HUES48 (cell line): ENCODE results near the gene MYO1E.
A peak's percentile ranks its signal among the peaks of the same experiment; 100 is the strongest.
"Not testable (repeated sequence)": the region's sequence is repeated elsewhere in the genome, so short reads cannot be mapped to it uniquely, and the experiment has no call there.

Source experiments
- H3K27ac ChIP-seq: one replicate; pipeline ENCODE4 v1.7.0; 2013; ENCODE audit warnings: low read depth, low read length, inconsistent platforms
- H3K27me3 ChIP-seq: 2 replicates; pipeline ENCODE4 v1.6.1; 2013; ENCODE audit warnings: mild to moderate bottlenecking, low read length; ENCODE audit not compliant: control insufficient read depth, insufficient read depth
- H3K36me3 ChIP-seq: 2 replicates; pipeline ENCODE4 v1.6.1; 2013; ENCODE audit warnings: low read length; ENCODE audit not compliant: control insufficient read depth, insufficient read depth
- H3K4me1 ChIP-seq: 2 replicates; pipeline ENCODE4 v1.6.1; 2013; ENCODE audit warnings: mild to moderate bottlenecking, low read length; ENCODE audit not compliant: control insufficient read depth, insufficient read depth
- H3K4me3 ChIP-seq: 2 replicates; pipeline ENCODE4 v1.5.1; 2013; ENCODE audit warnings: mild to moderate bottlenecking, low read depth, low read length
- H3K9ac ChIP-seq: 2 replicates; pipeline ENCODE4 v1.6.1; 2013; ENCODE audit warnings: mild to moderate bottlenecking, low read depth, low read length, moderate library complexity
- H3K9me3 ChIP-seq: 2 replicates; pipeline ENCODE4 v1.6.1; 2013; ENCODE audit warnings: low read length; ENCODE audit not compliant: control insufficient read depth, insufficient read depth

MYO1E gene

DNA sequence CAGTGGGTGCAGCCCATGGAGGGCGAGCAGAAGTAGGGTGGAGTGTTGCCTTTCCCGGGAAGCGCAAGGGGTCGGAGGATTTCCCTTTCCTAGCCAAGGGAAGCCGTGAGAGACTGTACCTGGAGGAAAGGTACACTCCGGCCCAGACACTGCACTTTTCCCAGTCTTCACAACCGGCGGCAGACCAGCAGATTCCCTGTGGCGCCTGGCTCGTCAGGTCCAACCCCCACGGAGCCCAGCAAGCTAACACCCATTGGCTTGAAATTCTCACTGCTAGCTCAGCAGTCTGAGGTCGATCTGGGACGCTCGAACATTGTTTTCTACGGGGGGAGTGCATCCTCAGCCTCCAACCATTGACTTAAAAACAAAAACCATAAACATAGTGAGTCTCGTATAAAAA is 241.2 kb downstream of the MYO1E start:
- Histone ChIP-seq H3K27ac (no peak overlapping the region), H3K9me3 (peaks cover 3% of the 10 kb centered on the region; the same call in 1 of the 2 replicates), H3K4me3 (no peak overlapping the region), H3K36me3 (peaks cover 73% of the 10 kb centered on the region), H3K4me1 (no peaks in the 10 kb centered on the region), H3K9ac (no peak overlapping the region), H3K27me3 (no peaks in the 10 kb centered on the region)

DNA sequence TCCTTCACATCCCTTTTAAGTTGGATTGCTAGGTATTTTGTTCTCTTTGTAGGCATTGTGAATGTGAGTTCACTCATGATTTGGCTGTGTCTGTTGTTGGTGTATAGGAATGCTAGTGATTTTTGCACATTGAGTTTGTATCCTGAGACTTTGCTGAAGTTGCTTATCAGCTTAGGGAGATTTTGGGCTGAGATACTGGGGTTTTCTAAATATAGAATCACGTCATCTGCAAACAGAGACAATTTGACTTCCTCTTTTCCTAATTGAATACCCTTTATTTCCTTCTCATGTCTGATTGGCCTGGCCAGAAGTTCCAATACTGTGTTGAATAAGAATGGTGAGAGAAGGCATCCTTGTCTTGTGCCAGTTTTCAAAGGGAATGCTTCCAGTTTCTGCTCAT is 245.4 kb downstream of the MYO1E start:
- not testable (repeated sequence) for H3K4me3 ChIP-seq

GRCh38 chr15:59125683-59126082 is 247.0 kb downstream of the MYO1E start:
- H3K4me1 ChIP-seq, H3K9me3 ChIP-seq, H3K4me3 ChIP-seq, H3K9ac ChIP-seq, H3K27ac ChIP-seq, H3K27me3 ChIP-seq: not testable (repeated sequence)
- peaks cover 60% of the 10 kb centered on the region for H3K36me3 ChIP-seq

More for the DNA sequence above, 245.4 kb downstream of the MYO1E start:
- not testable (repeated sequence) for H3K9ac ChIP-seq, H3K4me1 ChIP-seq, H3K27ac ChIP-seq, H3K27me3 ChIP-seq, H3K9me3 ChIP-seq
- peaks cover 70% of the 10 kb centered on the region for H3K36me3 ChIP-seq

DNA sequence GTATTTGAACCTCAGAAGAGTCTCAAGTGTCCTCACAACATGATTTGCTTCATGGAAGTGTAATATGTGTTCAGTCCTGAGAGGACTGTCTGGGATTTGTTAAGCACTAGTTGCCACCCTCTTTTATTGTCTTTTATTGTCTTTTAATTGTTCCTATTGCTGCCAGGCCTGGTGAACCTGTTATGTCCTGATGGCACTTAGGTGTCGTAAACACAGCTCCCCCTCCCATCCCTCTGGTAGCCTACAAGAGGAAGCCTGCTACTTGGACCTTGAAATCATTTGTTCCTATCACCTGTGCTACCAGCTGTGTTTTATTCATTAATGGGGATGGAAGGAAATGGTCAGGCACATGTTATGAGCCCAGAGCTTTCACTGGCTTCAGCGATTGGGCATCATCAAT is 248.4 kb downstream of the MYO1E start:
- Histone ChIP-seq H3K4me1 (no peaks in the 10 kb centered on the region), H3K9me3 (no peaks in the 10 kb centered on the region; the same call in 1 of the 2 replicates), H3K36me3 (peaks cover 64% of the 10 kb centered on the region), H3K4me3 (no peak overlapping the region), H3K9ac (no peak overlapping the region), H3K27ac (no peak overlapping the region), H3K27me3 (no peaks in the 10 kb centered on the region)

DNA sequence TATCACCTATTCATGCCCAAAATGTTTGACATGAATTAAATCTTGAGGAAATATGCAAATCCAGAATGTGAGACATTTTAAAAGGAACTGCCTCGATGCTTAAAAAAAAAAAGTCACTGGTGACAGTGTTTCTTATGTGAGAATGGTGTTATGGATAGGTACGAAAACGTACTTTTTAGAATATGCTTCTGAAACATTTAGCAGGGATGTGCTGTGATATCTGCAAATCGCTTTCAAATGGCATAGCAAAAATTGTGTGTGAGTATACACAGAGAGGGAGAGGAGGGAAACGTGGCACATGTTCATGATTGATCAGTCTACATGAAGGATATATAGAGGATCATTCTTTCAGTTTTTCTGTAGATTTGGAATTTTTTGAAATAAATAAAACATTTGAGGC is 251.7 kb downstream of the MYO1E start:
- Histone ChIP-seq H3K36me3 (peaks cover 88% of the 10 kb centered on the region), H3K4me1 (no peaks in the 10 kb centered on the region), H3K9me3 (no peaks in the 10 kb centered on the region), H3K27me3 (no peaks in the 10 kb centered on the region), H3K4me3 (no peak overlapping the region), H3K9ac (no peak overlapping the region), H3K27ac (no peak overlapping the region)

- H3K36me3 ChIP-seq, result peaks cover 88% of the 10 kb centered on the region
- no peak overlapping the region for H3K27ac ChIP-seq
- no peaks in the 10 kb centered on the region for H3K9me3 ChIP-seq
- H3K27me3 ChIP-seq, result no peaks in the 10 kb centered on the region
- H3K4me1 ChIP-seq, result no peaks in the 10 kb centered on the region
- H3K9ac ChIP-seq, result no peak overlapping the region
- no peak overlapping the region for H3K4me3 ChIP-seq
These were observed 253.0 kb downstream of the MYO1E start for GRCh38 chr15:59119625-59120024.

- H3K27me3 ChIP-seq, result no peaks in the 10 kb centered on the region
- H3K9me3 ChIP-seq, result no peaks in the 10 kb centered on the region
- H3K9ac ChIP-seq, result no peak overlapping the region
- H3K27ac ChIP-seq, result no peak overlapping the region
- H3K4me3 ChIP-seq, result no peak overlapping the region
- no peaks in the 10 kb centered on the region for H3K4me1 ChIP-seq
- H3K36me3 ChIP-seq, result peaks cover 88% of the 10 kb centered on the region
These were observed 255.9 kb downstream of the MYO1E start for GRCh38 chr15:59116771-59117170.

GRCh38 chr15:59116141-59116540 is 256.5 kb downstream of the MYO1E start:
- Histone ChIP-seq H3K9ac (no peak overlapping the region), H3K36me3 (peaks cover 93% of the 10 kb centered on the region), H3K27me3 (no peaks in the 10 kb centered on the region), H3K4me1 (no peaks in the 10 kb centered on the region), H3K4me3 (no peak overlapping the region), H3K27ac (no peak overlapping the region), H3K9me3 (no peaks in the 10 kb centered on the region)

- Histone ChIP-seq H3K9me3 (no peaks in the 10 kb centered on the region), H3K27ac (no peak overlapping the region), H3K4me3 (no peak overlapping the region), H3K4me1 (no peaks in the 10 kb centered on the region), H3K36me3 (peaks cover 93% of the 10 kb centered on the region), H3K27me3 (no peaks in the 10 kb centered on the region), H3K9ac (no peak overlapping the region)
These were observed 257.6 kb downstream of the MYO1E start for GRCh38 chr15:59115047-59115446.

DNA sequence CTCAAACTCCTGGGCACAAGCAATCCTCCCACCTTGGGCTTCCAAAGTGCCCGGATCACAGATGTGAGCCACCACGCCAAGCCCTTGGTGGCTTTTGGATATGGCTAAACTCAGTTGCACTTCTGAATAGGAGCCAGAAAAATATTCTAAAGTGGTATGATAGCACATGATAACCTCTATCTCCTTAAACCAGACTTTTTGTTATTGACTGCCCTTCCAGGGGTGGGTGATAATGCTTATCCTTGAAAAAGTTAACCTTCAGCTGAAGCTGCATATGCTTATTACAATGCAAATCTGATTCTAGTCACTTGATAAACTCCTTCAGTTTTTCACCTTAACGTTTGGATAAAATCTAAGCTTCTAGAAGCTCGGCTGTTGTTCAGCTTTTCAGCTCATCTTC is 261.4 kb downstream of the MYO1E start:
- H3K36me3 ChIP-seq, result peaks cover 90% of the 10 kb centered on the region
- no peak overlapping the region for H3K27ac ChIP-seq
- H3K4me1 ChIP-seq, result no peaks in the 10 kb centered on the region
- no peaks in the 10 kb centered on the region for H3K27me3 ChIP-seq
- no peak overlapping the region for H3K4me3 ChIP-seq
- H3K9ac ChIP-seq, result no peak overlapping the region
- H3K9me3 ChIP-seq, result no peaks in the 10 kb centered on the region

- H3K27ac ChIP-seq, result no peak overlapping the region
- no peaks in the 10 kb centered on the region for H3K27me3 ChIP-seq
- no peaks in the 10 kb centered on the region for H3K4me1 ChIP-seq
- H3K36me3 ChIP-seq, result peaks cover 43% of the 10 kb centered on the region
- peak overlapping the region; percentile 94 for H3K4me3 ChIP-seq
- H3K9ac ChIP-seq, result peak overlapping the region; percentile 95
- H3K9me3 ChIP-seq, result no peaks in the 10 kb centered on the region
These were observed 266.8 kb downstream of the MYO1E start for GRCh38 chr15:59105854-59106253.
